DND-41 (cell line): ENCODE data around the gene SART1.
A peak's percentile ranks its signal among the peaks of the same experiment; 100 is the strongest.

Experiments used
- ATAC-seq: fragments of 200-7000 bp; cut with Tn5 transposase; 3 replicates; pipeline ENCODE4 v1.9.1; 2021; ENCODE audit warnings: low read depth; ENCODE audit not compliant: insufficient read depth
- DNase-seq: peaks from one replicate; pipeline ENCODE4 v3.0.0-alpha.2; 2020
- H2AFZ ChIP-seq: 2 replicates; pipeline ENCODE4 v1.6.0; 2012; ENCODE audit warnings: low read depth, low read length
- H3K27ac ChIP-seq: 2 replicates; pipeline ENCODE4 v1.5.1; 2012; ENCODE audit warnings: low read length, inconsistent platforms
- H3K27me3 ChIP-seq: fragments of 200-600 bp; sonication (generic); 2 replicates; pipeline ENCODE4 v1.6.0; 2012; ENCODE audit warnings: low read length, mild to moderate bottlenecking, inconsistent platforms; ENCODE audit not compliant: insufficient read depth, poor library complexity
- H3K36me3 ChIP-seq: 2 replicates; pipeline ENCODE4 v1.5.1; 2012; ENCODE audit warnings: low read length, inconsistent platforms; ENCODE audit not compliant: insufficient read depth
- H3K4me1 ChIP-seq: 2 replicates; pipeline ENCODE4 v1.5.1; 2012; ENCODE audit warnings: mild to moderate bottlenecking, low read length; ENCODE audit not compliant: insufficient read depth
- H3K4me2 ChIP-seq: 2 replicates; pipeline ENCODE4 v1.6.0; 2012; ENCODE audit warnings: mild to moderate bottlenecking, moderate library complexity, low read length, inconsistent platforms; ENCODE audit not compliant: insufficient read depth
- H3K4me3 ChIP-seq, 2 experiments: fragments of 200-600 bp in 1 of 2; shearing (Covaris generic) in 1 of 2; 2 replicates each; pipeline ENCODE4 v1.5.1; 2012 to 2016; ENCODE audit warnings: inconsistent platforms in 2 of 2, low read length in 2 of 2, mild to moderate bottlenecking in 2 of 2, low read depth in 1 of 2, moderate library complexity in 1 of 2
- H3K79me2 ChIP-seq: 2 replicates; pipeline ENCODE4 v1.6.0; 2012; ENCODE audit warnings: low read length, inconsistent platforms; ENCODE audit not compliant: insufficient read depth
- H3K9ac ChIP-seq: 2 replicates; pipeline ENCODE4 v1.6.0; 2012; ENCODE audit warnings: low read depth, mild to moderate bottlenecking, inconsistent platforms, low read length, moderate library complexity
- H3K9me3 ChIP-seq: 2 replicates; pipeline ENCODE4 v1.5.1; 2012; ENCODE audit warnings: low read length, moderate library complexity, mild to moderate bottlenecking, inconsistent platforms; ENCODE audit not compliant: insufficient read depth, severe bottlenecking
- H4K20me1 ChIP-seq: 2 replicates; pipeline ENCODE4 v1.6.0; 2012; ENCODE audit warnings: low read length; ENCODE audit not compliant: insufficient read depth
- CTCF ChIP-seq: IDR thresholded peaks from 2 replicates; pipeline ENCODE4 v1.5.1; 2012; ENCODE audit warnings: borderline replicate concordance, low read length, moderate library complexity, mild to moderate bottlenecking; ENCODE audit not compliant: poor library complexity, severe bottlenecking; ENCODE audit errors: extremely low read depth
- EZH2 ChIP-seq: IDR thresholded peaks from 3 replicates; pipeline ENCODE4 v1.6.1; 2012; ENCODE audit warnings: borderline replicate concordance, low read depth, mild to moderate bottlenecking, moderate library complexity, low read length, inconsistent platforms; ENCODE audit not compliant: severe bottlenecking

Gene SART1

GRCh38 chr11:65921876-65922275, 39.7 kb upstream of the SART1 start:
- DNase-seq, result no peak
- peaks cover 33% of the 10 kb centered on the region for H3K79me2 ChIP-seq
- H3K27ac ChIP-seq, result no peak overlapping the region
- no peaks in the 10 kb centered on the region for H3K27me3 ChIP-seq
- no peak overlapping the region for H3K9ac ChIP-seq
- peaks cover 44% of the 10 kb centered on the region for H3K36me3 ChIP-seq
- H4K20me1 ChIP-seq, result peaks cover 13% of the 10 kb centered on the region; the same call in 1 of the 2 replicates
- H3K9me3 ChIP-seq, result no peaks in the 10 kb centered on the region
- H3K4me2 ChIP-seq, result no peak overlapping the region
- H3K4me3 ChIP-seq, result no peak overlapping the region
- H3K4me1 ChIP-seq, result peaks cover 30% of the 10 kb centered on the region
- ATAC-seq, result no peak
- TF ChIP-seq CTCF, result no peak
- no peak for TF ChIP-seq EZH2
- no peak overlapping the region for H2AFZ ChIP-seq

GRCh38 chr11:65922565-65922964, 39.0 kb upstream of the SART1 start:
- Histone ChIP-seq H4K20me1 (peaks cover 6% of the 10 kb centered on the region; the same call in 1 of the 2 replicates), H3K4me2 (no peak overlapping the region), H3K36me3 (peaks cover 37% of the 10 kb centered on the region), H3K4me3 (no peak overlapping the region), H3K9me3 (no peaks in the 10 kb centered on the region), H3K4me1 (peaks cover 30% of the 10 kb centered on the region), H2AFZ (no peak overlapping the region), H3K79me2 (peaks cover 26% of the 10 kb centered on the region), H3K9ac (no peak overlapping the region), H3K27ac (no peak overlapping the region), H3K27me3 (no peaks in the 10 kb centered on the region)
- TF ChIP-seq CTCF (no peak), EZH2 (no peak)
- ATAC-seq (no peak), DNase-seq (no peak)

- DNase-seq, result no peak
- Histone ChIP-seq H3K27ac (no peak overlapping the region), H3K4me3 (no peak overlapping the region), H2AFZ (no peak overlapping the region), H4K20me1 (no peaks in the 10 kb centered on the region; the same call in 1 of the 2 replicates), H3K27me3 (no peaks in the 10 kb centered on the region), H3K9ac (no peak overlapping the region), H3K79me2 (peaks cover 5% of the 10 kb centered on the region), H3K4me2 (no peak overlapping the region), H3K9me3 (no peaks in the 10 kb centered on the region), H3K4me1 (peaks cover 33% of the 10 kb centered on the region), H3K36me3 (peaks cover 28% of the 10 kb centered on the region)
- ATAC-seq, result no peak
- no peak for TF ChIP-seq CTCF
These were observed 36.1 kb upstream of the SART1 start for GRCh38 chr11:65925397-65925796.

GRCh38 chr11:65927904-65928397, 33.6 kb upstream of the SART1 start:
- no peaks in the 10 kb centered on the region for H4K20me1 ChIP-seq
- ATAC-seq, result peak; percentile 90
- peak overlapping the region; percentile 65 for H3K4me2 ChIP-seq
- peak overlapping the region; percentile 82 for H2AFZ ChIP-seq
- H3K4me3 ChIP-seq, result peak overlapping the region in 1 of 2 experiments; percentile 49; a peak in 2 of 4 replicates
- peaks cover 30% of the 10 kb centered on the region for H3K4me1 ChIP-seq
- TF ChIP-seq EZH2, result no peak
- peak; percentile 10 for TF ChIP-seq CTCF
- H3K27me3 ChIP-seq, result no peaks in the 10 kb centered on the region
- peak overlapping the region; percentile 90 for H3K27ac ChIP-seq
- DNase-seq, result peak; percentile 94
- peaks cover 4% of the 10 kb centered on the region for H3K36me3 ChIP-seq
- no peaks in the 10 kb centered on the region for H3K79me2 ChIP-seq
- peak overlapping the region; percentile 59 for H3K9ac ChIP-seq
- H3K9me3 ChIP-seq, result no peaks in the 10 kb centered on the region
